ENCODE measurements around the gene ADAP1. TPM values are rescaled to one million over a fixed set of nuclear protein-coding genes. Genes with fewer than 3 reads are reported as not detected.

The ADAP1 gene
- total and polyA plus RNA-seq, 2 of the 13 experiments (the other 11 are each of a cell fraction or from before 2014, with no cell fraction given): 10.5 to 24.6 TPM

DNA sequence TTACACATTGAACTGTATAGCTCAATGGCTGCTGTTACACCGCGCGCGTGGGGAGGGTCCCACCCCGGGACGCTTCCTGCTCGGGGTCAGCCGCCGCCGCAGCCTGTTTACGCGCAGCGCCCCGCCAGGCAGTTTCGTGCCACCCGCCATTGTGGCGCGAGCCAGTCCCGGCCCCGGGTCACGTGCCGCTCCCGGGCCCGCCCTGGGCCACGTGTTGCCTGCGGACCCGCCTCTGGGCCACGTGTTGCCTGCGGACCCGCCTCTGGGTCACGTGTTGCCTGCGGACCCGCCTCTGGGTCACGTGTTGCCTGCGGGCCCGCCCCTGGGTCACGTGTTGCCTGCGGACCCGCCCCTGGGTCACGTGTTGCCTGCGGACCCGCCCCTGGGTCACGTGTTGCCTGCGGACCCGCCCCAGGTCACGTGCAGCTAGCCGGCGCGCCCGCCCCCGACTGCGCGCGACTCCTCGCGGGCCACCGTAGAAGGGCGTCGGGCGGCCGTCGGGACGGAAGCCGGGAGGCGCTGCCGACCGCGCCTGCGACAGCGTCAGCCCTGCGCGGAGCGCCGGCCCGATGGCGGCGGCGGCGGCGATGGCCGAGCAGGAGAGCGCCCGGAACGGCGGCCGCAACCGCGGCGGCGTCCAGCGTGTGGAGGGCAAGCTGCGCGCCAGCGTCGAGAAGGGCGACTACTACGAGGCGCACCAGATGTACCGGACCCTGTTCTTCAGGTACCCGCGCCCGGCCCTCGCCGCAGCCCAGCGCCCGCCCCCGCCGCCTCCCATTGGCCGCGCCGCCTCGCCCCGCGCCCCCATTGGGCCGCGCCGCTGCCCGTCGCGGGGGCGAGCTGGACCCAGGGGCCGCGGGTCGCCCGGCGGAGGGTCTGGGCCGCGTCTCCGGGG, 78.2 kb downstream of the ADAP1 start, which contains the start of gene GET4 (continued):
- TF ChIP-seq TFDP2 (CRISPR knock-in tag; IDR thresholded peaks at IDR 0.05) (peak; percentile 79), TARDBP (CRISPR knock-in tag; IDR thresholded peaks at IDR 0.05) (peak; percentile 76), ZMYM4 (CRISPR knock-in tag; IDR thresholded peaks at IDR 0.05) (peak; percentile 95), ZFYVE20 (CRISPR knock-in tag; IDR thresholded peaks at IDR 0.05; ENCODE audit: borderline replicate concordance, low read depth) (peak; percentile 83; the same call in 1 of the 2 replicates), ZC3H13 (CRISPR knock-in tag; IDR thresholded peaks at IDR 0.05) (peak; percentile 93), NONO (IDR thresholded peaks at IDR 0.05) (no peak), NONO (CRISPR knock-in tag; conservative IDR thresholded peaks at IDR 0.05) (peak; percentile 93), SOX5 (CRISPR knock-in tag; IDR thresholded peaks at IDR 0.05; ENCODE audit: borderline replicate concordance) (peak; percentile 31; the same call in 1 of the 2 replicates), TAF1 (CRISPR knock-in tag; IDR thresholded peaks at IDR 0.05) (no peak; the same call in 1 of the 2 replicates), NFKB2 (CRISPR knock-in tag; IDR thresholded peaks at IDR 0.05; ENCODE audit: borderline replicate concordance) (peak; percentile 24; the same call in 1 of the 2 replicates), TSC22D2 (CRISPR knock-in tag; IDR thresholded peaks at IDR 0.05; ENCODE audit: borderline replicate concordance) (no peak), ZNF703 (CRISPR knock-in tag; IDR thresholded peaks at IDR 0.05; ENCODE audit: borderline replicate concordance) (0 out of 2 replicates have a peak, but pooled peaks have one; percentile 19), IKZF4 (CRISPR knock-in tag; IDR thresholded peaks at IDR 0.05; ENCODE audit: borderline replicate concordance, low read depth, not compliant biosample characterization) (no peak), ZNF607 (CRISPR knock-in tag; IDR thresholded peaks at IDR 0.05; ENCODE audit: borderline replicate concordance) (peak; percentile 80; the same call in 1 of the 2 replicates)
- TF ChIP-seq, protein P1, sequence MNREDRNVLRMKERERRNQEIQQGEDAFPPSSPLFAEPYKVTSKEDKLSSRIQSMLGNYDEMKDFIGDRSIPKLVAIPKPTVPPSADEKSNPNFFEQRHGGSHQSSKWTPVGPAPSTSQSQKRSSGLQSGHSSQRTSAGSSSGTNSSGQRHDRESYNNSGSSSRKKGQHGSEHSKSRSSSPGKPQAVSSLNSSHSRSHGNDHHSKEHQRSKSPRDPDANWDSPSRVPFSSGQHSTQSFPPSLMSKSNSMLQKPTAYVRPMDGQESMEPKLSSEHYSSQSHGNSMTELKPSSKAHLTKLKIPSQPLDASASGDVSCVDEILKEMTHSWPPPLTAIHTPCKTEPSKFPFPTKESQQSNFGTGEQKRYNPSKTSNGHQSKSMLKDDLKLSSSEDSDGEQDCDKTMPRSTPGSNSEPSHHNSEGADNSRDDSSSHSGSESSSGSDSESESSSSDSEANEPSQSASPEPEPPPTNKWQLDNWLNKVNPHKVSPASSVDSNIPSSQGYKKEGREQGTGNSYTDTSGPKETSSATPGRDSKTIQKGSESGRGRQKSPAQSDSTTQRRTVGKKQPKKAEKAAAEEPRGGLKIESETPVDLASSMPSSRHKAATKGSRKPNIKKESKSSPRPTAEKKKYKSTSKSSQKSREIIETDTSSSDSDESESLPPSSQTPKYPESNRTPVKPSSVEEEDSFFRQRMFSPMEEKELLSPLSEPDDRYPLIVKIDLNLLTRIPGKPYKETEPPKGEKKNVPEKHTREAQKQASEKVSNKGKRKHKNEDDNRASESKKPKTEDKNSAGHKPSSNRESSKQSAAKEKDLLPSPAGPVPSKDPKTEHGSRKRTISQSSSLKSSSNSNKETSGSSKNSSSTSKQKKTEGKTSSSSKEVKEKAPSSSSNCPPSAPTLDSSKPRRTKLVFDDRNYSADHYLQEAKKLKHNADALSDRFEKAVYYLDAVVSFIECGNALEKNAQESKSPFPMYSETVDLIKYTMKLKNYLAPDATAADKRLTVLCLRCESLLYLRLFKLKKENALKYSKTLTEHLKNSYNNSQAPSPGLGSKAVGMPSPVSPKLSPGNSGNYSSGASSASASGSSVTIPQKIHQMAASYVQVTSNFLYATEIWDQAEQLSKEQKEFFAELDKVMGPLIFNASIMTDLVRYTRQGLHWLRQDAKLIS (CRISPR knock-in tag; IDR thresholded peaks at IDR 0.05): no peak
- TF ChIP-seq, protein P2, sequence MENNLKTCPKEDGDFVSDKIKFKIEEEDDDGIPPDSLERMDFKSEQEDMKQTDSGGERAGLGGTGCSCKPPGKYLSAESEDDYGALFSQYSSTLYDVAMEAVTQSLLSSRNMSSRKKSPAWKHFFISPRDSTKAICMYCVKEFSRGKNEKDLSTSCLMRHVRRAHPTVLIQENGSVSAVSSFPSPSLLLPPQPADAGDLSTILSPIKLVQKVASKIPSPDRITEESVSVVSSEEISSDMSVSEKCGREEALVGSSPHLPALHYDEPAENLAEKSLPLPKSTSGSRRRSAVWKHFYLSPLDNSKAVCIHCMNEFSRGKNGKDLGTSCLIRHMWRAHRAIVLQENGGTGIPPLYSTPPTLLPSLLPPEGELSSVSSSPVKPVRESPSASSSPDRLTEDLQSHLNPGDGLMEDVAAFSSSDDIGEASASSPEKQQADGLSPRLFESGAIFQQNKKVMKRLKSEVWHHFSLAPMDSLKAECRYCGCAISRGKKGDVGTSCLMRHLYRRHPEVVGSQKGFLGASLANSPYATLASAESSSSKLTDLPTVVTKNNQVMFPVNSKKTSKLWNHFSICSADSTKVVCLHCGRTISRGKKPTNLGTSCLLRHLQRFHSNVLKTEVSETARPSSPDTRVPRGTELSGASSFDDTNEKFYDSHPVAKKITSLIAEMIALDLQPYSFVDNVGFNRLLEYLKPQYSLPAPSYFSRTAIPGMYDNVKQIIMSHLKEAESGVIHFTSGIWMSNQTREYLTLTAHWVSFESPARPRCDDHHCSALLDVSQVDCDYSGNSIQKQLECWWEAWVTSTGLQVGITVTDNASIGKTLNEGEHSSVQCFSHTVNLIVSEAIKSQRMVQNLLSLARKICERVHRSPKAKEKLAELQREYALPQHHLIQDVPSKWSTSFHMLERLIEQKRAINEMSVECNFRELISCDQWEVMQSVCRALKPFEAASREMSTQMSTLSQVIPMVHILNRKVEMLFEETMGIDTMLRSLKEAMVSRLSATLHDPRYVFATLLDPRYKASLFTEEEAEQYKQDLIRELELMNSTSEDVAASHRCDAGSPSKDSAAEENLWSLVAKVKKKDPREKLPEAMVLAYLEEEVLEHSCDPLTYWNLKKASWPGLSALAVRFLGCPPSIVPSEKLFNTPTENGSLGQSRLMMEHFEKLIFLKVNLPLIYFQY (CRISPR knock-in tag; IDR thresholded peaks at IDR 0.05; ENCODE audit: borderline replicate concordance): 0 out of 2 replicates have a peak, but pooled peaks have one; percentile 43
- TF ChIP-seq, protein P3, sequence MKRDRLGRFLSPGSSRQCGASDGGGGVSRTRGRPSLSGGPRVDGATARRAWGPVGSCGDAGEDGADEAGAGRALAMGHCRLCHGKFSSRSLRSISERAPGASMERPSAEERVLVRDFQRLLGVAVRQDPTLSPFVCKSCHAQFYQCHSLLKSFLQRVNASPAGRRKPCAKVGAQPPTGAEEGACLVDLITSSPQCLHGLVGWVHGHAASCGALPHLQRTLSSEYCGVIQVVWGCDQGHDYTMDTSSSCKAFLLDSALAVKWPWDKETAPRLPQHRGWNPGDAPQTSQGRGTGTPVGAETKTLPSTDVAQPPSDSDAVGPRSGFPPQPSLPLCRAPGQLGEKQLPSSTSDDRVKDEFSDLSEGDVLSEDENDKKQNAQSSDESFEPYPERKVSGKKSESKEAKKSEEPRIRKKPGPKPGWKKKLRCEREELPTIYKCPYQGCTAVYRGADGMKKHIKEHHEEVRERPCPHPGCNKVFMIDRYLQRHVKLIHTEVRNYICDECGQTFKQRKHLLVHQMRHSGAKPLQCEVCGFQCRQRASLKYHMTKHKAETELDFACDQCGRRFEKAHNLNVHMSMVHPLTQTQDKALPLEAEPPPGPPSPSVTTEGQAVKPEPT (CRISPR knock-in tag; IDR thresholded peaks at IDR 0.05; ENCODE audit: low read depth): peak; percentile 69; the same call in 1 of the 2 replicates
